GM21529 (cell line): ENCODE results near the gene PHTF1.
"Not testable (repeated sequence)": the region's sequence is repeated elsewhere in the genome, so short reads cannot be mapped to it uniquely, and the experiment has no call there.

Experiments used
- ATAC-seq: cut with Tn5 transposase; IDR thresholded peaks from one replicate; pipeline ENCODE4 v1.9.1; 2021; ENCODE audit not compliant: unreplicated experiment

PHTF1 gene

GRCh38 chr1:113732802-113733201 is 26.5 kb downstream of the PHTF1 start:
- ATAC-seq = no peak

- no peak for ATAC-seq
Measured at GRCh38 chr1:113721010-113721409, 38.3 kb downstream of the PHTF1 start.

GRCh38 chr1:113718621-113719020 is 40.7 kb downstream of the PHTF1 start:
- ATAC-seq = not testable (repeated sequence)

- not testable (repeated sequence) for ATAC-seq
Measured at GRCh38 chr1:113717506-113717905, 41.8 kb downstream of the PHTF1 start.

- ATAC-seq = no peak
Measured at GRCh38 chr1:113714606-113715269, 44.5 kb downstream of the PHTF1 start.

- no peak for ATAC-seq
Measured at GRCh38 chr1:113701429-113701828, 57.9 kb downstream of the PHTF1 start.

GRCh38 chr1:113694910-113695309 is 64.4 kb downstream of the PHTF1 start:
- no peak for ATAC-seq

GRCh38 chr1:113692824-113693431 is 66.4 kb downstream of the PHTF1 start:
- ATAC-seq = no peak

GRCh38 chr1:113692342-113692741 is 66.9 kb downstream of the PHTF1 start:
- ATAC-seq = no peak

- no peak for ATAC-seq
Measured at GRCh38 chr1:113691184-113691583, 68.1 kb downstream of the PHTF1 start.

GRCh38 chr1:113686891-113687618 is 72.2 kb downstream of the PHTF1 start:
- no peak for ATAC-seq

GRCh38 chr1:113684153-113684541 is 75.1 kb downstream of the PHTF1 start:
- ATAC-seq = no peak

GRCh38 chr1:113683384-113684152 is 75.7 kb downstream of the PHTF1 start:
- no peak for ATAC-seq

GRCh38 chr1:113681596-113682337 is 77.5 kb downstream of the PHTF1 start:
- no peak for ATAC-seq

GRCh38 chr1:113678159-113678469 is 81.2 kb downstream of the PHTF1 start:
- no peak for ATAC-seq

- no peak for ATAC-seq
Measured at GRCh38 chr1:113677250-113678158, 81.8 kb downstream of the PHTF1 start.

- ATAC-seq = no peak
Measured at GRCh38 chr1:113676524-113676923, 82.8 kb downstream of the PHTF1 start.

GRCh38 chr1:113675302-113675701 is 84.0 kb downstream of the PHTF1 start:
- no peak for ATAC-seq

- ATAC-seq = no peak
Measured at GRCh38 chr1:113674591-113674990, 84.7 kb downstream of the PHTF1 start.

- ATAC-seq = no peak
Measured at GRCh38 chr1:113672491-113672890, 86.8 kb downstream of the PHTF1 start.
